Measurements from ENCODE around the gene RGS2. TPM values are rescaled to one million over a fixed set of nuclear protein-coding genes. Genes with fewer than 3 reads are reported as not detected.
A peak's percentile ranks its signal among the peaks of the same experiment; 100 is the strongest.

RGS2 gene
- polyA plus RNA-seq, 1 donor: 116 TPM

DNA sequence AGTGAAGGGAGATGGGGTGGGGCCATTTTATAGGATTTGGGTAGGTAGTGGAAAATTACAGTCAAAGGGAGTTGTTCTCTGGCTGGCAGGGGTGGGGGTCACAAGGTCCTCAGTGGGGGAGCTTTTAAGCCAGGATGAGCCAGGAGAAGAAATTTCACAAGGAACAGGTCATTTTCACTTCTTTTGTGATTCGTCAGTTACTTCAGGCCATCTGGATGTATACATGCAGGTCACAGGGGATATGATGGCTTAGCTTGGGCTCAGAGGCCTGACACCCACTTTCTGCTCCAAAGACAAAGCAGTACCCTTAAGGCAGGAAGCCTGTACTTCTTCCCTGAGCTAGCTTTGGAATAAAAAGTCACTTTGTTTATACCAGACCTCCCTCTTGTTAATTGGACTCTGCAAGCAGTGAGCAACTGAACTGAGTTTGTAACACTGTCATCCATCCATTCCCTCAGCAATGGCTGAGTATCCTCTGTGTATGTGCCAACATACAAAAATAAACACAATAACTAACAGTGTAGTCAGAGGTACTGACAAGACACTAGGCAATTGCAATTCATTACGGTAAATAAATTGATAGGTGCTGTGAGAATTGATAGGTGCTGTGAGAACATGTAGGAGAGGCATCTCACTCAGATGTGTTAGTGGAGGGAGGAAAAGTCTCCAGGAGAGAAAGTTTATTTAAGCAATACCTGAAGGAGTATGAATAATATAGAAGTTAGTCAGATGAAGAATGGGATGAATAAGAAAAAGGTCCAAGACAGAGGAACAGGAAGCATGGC lies 14.7 kb upstream of the RGS2 start:
- 100% methylated on average over 1 of the region's 2 CpGs for WGBS (ENCODE audit: insufficient coverage, low lambda C conversion rate)
- Histone ChIP-seq H3K27me3 (ENCODE audit: control insufficient read depth, insufficient read depth, low read length) (no peaks in the 10 kb centered on the region), H3K9me3 (ENCODE audit: control insufficient read depth, low read depth, low read length) (no peaks in the 10 kb centered on the region), H3K36me3 (ENCODE audit: control insufficient read depth, insufficient read depth, low read length) (no peaks in the 10 kb centered on the region), H3K4me1 (ENCODE audit: control insufficient read depth, insufficient read depth, low read length) (no peaks in the 10 kb centered on the region), H3K27ac (ENCODE audit: low read length) (no peak overlapping the region), H3K4me3 (ENCODE audit: low read length) (no peak overlapping the region)
- DNase-seq: no peak

DNA sequence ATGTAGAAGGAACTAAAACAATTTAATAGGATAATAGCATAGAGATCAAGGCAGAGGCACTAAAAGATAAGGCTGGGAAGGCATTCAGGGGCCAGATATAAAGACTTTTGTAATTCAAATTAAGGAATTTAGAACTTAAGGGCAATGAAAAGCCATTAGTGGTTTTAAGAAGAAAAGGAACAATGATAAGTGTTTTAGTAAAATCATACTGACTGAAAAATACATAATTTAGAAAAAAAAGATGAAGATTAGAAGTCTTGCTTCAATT lies 14.1 kb upstream of the RGS2 start:
- no peaks in the 10 kb centered on the region for H3K27me3 ChIP-seq (ENCODE audit: control insufficient read depth, insufficient read depth, low read length)
- no peak overlapping the region for H3K4me3 ChIP-seq (ENCODE audit: low read length)
- no peak overlapping the region for H3K27ac ChIP-seq (ENCODE audit: low read length)
- no peaks in the 10 kb centered on the region for H3K4me1 ChIP-seq (ENCODE audit: control insufficient read depth, insufficient read depth, low read length)
- no peak for DNase-seq
- no peaks in the 10 kb centered on the region for H3K9me3 ChIP-seq (ENCODE audit: control insufficient read depth, low read depth, low read length)
- H3K36me3 ChIP-seq (ENCODE audit: control insufficient read depth, insufficient read depth, low read length): no peaks in the 10 kb centered on the region

DNA sequence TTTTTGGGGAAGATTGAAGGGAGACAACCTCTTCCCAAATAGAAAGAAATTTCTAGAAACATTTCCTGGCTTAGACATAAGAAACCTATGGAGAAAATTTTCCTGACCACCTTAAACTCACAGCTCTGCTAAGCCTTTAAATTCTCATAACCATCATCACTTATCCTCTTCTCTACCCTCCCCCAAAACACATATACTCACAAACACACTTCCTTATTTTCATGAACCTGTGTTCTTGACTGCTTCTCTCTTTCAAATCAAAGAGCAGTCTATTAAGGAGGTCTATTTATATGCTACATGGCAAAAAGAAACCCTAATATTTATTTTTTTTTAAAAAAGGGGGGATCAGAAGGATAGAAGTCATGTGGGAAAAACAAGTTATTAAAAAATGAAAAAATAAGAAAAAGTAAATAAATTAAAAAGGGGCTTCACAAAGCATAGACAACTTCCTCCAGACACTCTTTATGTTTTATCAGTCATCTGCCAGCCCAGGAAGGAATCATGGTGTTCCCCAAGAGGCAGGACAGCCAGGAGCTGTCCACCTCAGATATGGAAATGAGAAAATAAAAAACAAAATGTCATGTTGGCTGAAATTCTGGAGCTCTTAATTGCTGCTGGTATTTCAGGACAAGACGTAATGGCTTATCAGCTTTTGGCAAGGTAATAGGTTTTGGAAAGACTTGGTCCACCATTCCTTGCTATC lies 12.8 kb upstream of the RGS2 start:
- no peak for DNase-seq
- no CpG with 5 or more reads among the region's 1 CpG for whole genome bisulfite sequencing (ENCODE audit: insufficient coverage, low lambda C conversion rate)
- no peak overlapping the region for H3K27ac ChIP-seq (ENCODE audit: low read length)
- H3K4me3 ChIP-seq (ENCODE audit: low read length): no peak overlapping the region
- no peaks in the 10 kb centered on the region for H3K4me1 ChIP-seq (ENCODE audit: control insufficient read depth, insufficient read depth, low read length)
- no peaks in the 10 kb centered on the region for H3K9me3 ChIP-seq (ENCODE audit: control insufficient read depth, low read depth, low read length)
- no peaks in the 10 kb centered on the region for H3K36me3 ChIP-seq (ENCODE audit: control insufficient read depth, insufficient read depth, low read length)
- H3K27me3 ChIP-seq (ENCODE audit: control insufficient read depth, insufficient read depth, low read length): no peaks in the 10 kb centered on the region

DNA sequence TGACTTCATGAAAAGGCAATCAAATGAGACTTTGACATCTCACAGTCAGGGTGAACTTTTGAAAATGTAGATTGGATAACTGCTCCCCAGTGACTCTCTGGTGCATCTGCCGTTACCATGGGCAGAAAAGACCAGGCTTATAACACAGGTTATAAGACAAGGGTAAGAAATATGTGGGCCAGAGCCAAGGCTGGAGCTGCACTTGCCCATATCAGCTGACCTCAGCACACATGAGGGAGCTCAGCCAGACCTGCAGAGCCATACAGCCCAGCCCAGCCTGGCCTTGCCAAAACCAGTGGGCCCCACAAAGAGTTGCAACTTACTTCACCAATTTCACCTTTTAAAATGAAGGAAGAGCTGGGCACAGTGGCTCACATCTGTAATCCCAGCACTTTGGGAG lies 11.7 kb upstream of the RGS2 start:
- WGBS (ENCODE audit: insufficient coverage, low lambda C conversion rate): no CpG with 5 or more reads among the region's 1 CpG
- H3K9me3 ChIP-seq (ENCODE audit: control insufficient read depth, low read depth, low read length): no peaks in the 10 kb centered on the region
- H3K27ac ChIP-seq (ENCODE audit: low read length): no peak overlapping the region
- no peaks in the 10 kb centered on the region for H3K4me1 ChIP-seq (ENCODE audit: control insufficient read depth, insufficient read depth, low read length)
- H3K36me3 ChIP-seq (ENCODE audit: control insufficient read depth, insufficient read depth, low read length): no peaks in the 10 kb centered on the region
- H3K27me3 ChIP-seq (ENCODE audit: control insufficient read depth, insufficient read depth, low read length): no peaks in the 10 kb centered on the region
- H3K4me3 ChIP-seq (ENCODE audit: low read length): no peak overlapping the region
- no peak for DNase-seq

DNA sequence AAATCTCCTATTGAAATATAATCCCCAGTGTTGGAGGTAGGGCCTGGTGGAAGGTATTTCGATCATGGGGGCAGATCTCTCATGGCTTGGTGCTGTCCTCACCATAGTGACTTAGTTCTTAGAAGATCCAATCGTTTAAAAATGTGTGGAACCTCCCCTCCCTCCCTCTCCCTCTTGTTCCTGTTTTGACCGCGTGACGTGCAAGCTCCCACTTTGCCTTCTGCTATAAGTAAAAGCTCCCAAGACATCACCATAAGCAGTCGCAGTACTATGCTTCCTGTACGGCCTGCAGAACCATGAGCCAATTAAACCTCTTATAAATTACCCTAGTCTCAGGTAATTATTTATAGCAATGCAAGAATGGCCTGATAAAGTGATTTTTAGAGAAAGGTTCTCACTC lies 10.9 kb upstream of the RGS2 start:
- Histone ChIP-seq H3K9me3 (ENCODE audit: control insufficient read depth, low read depth, low read length) (no peaks in the 10 kb centered on the region), H3K27ac (ENCODE audit: low read length) (no peak overlapping the region), H3K4me1 (ENCODE audit: control insufficient read depth, insufficient read depth, low read length) (no peaks in the 10 kb centered on the region), H3K36me3 (ENCODE audit: control insufficient read depth, insufficient read depth, low read length) (no peaks in the 10 kb centered on the region), H3K27me3 (ENCODE audit: control insufficient read depth, insufficient read depth, low read length) (no peaks in the 10 kb centered on the region), H3K4me3 (ENCODE audit: low read length) (no peak overlapping the region)
- 83% methylated on average over 2 of the region's 7 CpGs for WGBS (ENCODE audit: insufficient coverage, low lambda C conversion rate)
- DNase-seq: no peak

DNA sequence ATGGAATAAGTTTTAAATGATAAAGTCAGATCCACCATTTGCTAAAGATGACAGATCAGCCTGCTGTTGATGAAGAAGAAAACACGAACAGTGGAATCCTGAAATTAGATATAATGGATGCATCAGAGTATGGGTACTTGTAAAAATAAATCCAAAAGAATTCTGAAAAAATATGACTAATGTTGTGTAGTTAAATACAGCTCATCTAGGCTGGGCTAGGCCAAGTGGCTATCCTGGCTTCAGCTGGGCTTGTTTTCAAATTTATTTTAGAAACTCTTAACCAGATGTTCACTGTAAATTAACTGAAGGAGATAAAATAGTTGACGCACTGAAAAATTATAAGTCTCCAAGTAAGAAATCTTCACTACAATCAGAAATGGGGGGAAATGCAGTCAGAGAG lies 7.4 kb upstream of the RGS2 start:
- Histone ChIP-seq H3K27ac (ENCODE audit: low read length) (no peak overlapping the region), H3K36me3 (ENCODE audit: control insufficient read depth, insufficient read depth, low read length) (no peaks in the 10 kb centered on the region), H3K9me3 (ENCODE audit: control insufficient read depth, low read depth, low read length) (no peaks in the 10 kb centered on the region), H3K4me1 (ENCODE audit: control insufficient read depth, insufficient read depth, low read length) (no peaks in the 10 kb centered on the region), H3K4me3 (ENCODE audit: low read length) (no peak overlapping the region), H3K27me3 (ENCODE audit: control insufficient read depth, insufficient read depth, low read length) (no peaks in the 10 kb centered on the region)
- WGBS (ENCODE audit: insufficient coverage, low lambda C conversion rate): 90% methylated on average over 1 of the region's 2 CpGs
- no peak for DNase-seq

DNA sequence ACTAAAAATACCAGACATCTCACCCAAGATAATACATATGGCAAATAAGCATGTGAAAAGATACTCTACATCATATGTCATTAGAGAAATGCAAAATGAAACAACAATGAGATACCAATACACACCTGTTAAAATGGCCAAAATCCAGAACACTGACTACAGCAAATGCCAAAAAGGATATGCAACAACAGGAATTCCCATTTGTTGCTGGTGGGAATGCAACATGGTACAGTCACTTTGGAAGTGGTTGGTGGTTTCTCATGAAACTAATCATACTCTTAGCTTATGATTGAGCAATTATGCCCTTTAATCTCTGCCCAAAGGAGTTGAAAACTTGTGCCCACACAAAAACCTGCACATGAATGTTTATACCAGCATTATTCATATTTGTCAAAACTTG lies 6.4 kb upstream of the RGS2 start:
- Histone ChIP-seq H3K4me1 (ENCODE audit: control insufficient read depth, insufficient read depth, low read length) (peaks cover under 1% of the 10 kb centered on the region), H3K9me3 (ENCODE audit: control insufficient read depth, low read depth, low read length) (no peaks in the 10 kb centered on the region), H3K27ac (ENCODE audit: low read length) (no peak overlapping the region), H3K36me3 (ENCODE audit: control insufficient read depth, insufficient read depth, low read length) (no peaks in the 10 kb centered on the region), H3K27me3 (ENCODE audit: control insufficient read depth, insufficient read depth, low read length) (no peaks in the 10 kb centered on the region), H3K4me3 (ENCODE audit: low read length) (no peak overlapping the region)
- DNase-seq: no peak

DNA sequence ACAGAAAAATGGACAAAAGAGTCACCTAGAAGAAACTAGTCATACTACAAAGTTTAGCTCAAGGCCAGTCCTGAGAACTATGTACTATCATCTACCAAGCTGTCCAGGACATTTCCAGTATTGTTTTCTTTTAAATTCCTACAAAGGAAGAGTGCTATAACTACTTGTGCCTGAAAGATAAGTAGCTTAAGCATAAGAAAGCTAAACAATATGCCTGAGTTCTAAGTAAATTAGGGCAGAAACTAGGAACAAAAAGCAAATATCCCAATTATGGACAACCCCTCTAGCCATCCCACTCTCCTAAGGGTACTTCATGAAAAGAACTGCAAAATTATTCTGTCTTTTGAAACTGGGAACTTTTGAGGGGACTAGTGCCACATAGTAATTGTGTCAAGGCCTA lies 5.3 kb upstream of the RGS2 start:
- Histone ChIP-seq H3K27me3 (ENCODE audit: control insufficient read depth, insufficient read depth, low read length) (no peaks in the 10 kb centered on the region), H3K4me1 (ENCODE audit: control insufficient read depth, insufficient read depth, low read length) (peaks cover 9% of the 10 kb centered on the region), H3K36me3 (ENCODE audit: control insufficient read depth, insufficient read depth, low read length) (no peaks in the 10 kb centered on the region), H3K4me3 (ENCODE audit: low read length) (no peak overlapping the region), H3K27ac (ENCODE audit: low read length) (no peak overlapping the region), H3K9me3 (ENCODE audit: control insufficient read depth, low read depth, low read length) (no peaks in the 10 kb centered on the region)
- DNase-seq: no peak

DNA sequence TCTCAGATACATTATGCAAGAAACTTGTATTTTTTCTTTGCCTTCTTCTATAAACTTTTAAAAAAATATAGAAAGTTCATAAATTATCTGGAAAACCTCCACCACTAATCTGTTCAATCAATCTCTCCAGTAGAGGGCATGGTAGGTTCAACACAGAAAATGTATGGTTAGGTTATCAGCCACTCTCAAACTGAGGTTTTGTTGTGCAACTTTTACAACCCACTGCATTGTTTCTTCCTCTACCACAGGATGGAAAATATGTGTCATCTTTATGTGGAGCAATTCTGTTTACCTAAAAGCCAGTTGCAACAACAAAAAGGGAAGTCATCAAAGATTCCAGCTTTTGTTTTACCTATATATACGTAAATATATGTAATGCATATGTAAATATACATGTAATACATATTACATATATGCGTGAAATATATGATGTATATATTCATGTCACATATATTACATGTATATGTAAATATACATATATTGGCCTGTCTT lies 3.0 kb upstream of the RGS2 start:
- H3K36me3 ChIP-seq (ENCODE audit: control insufficient read depth, insufficient read depth, low read length): peaks cover 4% of the 10 kb centered on the region
- H3K27me3 ChIP-seq (ENCODE audit: control insufficient read depth, insufficient read depth, low read length): no peaks in the 10 kb centered on the region
- peak; percentile 78 to 80 for DNase-seq
- peaks cover 17% of the 10 kb centered on the region for H3K4me1 ChIP-seq (ENCODE audit: control insufficient read depth, insufficient read depth, low read length)
- no peaks in the 10 kb centered on the region for H3K9me3 ChIP-seq (ENCODE audit: control insufficient read depth, low read depth, low read length)
- H3K4me3 ChIP-seq (ENCODE audit: low read length): no peak overlapping the region
- no peak overlapping the region for H3K27ac ChIP-seq (ENCODE audit: low read length)
- WGBS (ENCODE audit: insufficient coverage, low lambda C conversion rate): 94% methylated on average over 2 of the region's 2 CpGs

DNA sequence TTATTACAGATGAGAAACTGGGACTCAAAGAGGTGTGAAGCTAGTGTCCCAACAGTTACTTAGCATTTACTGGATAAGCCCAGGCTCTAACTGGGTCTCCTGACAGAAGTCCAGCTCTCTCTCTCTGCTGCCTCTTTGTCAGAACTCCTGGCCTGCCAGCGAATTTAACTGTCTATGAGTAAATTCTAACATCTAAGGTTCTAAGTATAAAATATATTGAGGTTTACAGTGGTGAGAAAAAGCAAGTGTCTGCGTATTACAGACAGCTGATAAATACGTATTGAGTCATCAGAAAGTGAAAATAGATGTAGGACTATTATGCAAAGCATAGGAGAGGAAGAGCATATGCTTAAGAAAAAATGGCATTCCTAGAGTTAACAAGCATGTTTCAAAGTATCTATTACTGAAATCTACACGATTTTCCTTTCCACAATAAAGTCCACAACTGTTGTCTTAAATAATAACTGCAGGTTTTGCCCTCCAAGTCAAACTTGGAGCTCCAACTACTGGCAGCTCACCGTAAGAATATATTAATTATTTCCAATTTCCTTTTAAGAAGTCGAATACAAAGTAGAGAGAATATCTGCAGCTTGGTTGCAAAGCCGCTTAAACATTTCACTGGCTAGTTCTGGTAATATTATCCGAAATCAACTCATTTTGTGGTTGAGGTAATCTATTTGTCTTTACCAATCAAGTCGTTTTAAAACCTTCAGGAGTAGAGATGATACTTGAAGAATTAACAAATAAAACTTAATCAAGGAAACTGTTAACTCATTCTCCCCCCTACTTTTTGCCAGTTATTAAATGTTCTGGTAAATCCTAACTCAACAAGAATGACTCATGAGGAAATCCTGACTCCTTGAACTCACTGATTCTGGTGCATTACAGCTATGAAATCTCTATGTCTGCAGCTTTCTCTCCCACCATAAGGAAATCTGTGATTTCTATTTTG lies 1.4 kb upstream of the RGS2 start:
- WGBS (ENCODE audit: insufficient coverage, low lambda C conversion rate): 67% methylated on average over 3 of the region's 9 CpGs
- H3K27ac ChIP-seq (ENCODE audit: low read length): peak overlapping the region; percentile 26
- H3K4me3 ChIP-seq (ENCODE audit: low read length): peak overlapping the region; percentile 90
- H3K27me3 ChIP-seq (ENCODE audit: control insufficient read depth, insufficient read depth, low read length): no peaks in the 10 kb centered on the region
- peak in 1 of 2 donors; percentile 50 for DNase-seq
- H3K36me3 ChIP-seq (ENCODE audit: control insufficient read depth, insufficient read depth, low read length): peaks cover 11% of the 10 kb centered on the region
- H3K4me1 ChIP-seq (ENCODE audit: control insufficient read depth, insufficient read depth, low read length): peaks cover 25% of the 10 kb centered on the region
- H3K9me3 ChIP-seq (ENCODE audit: control insufficient read depth, low read depth, low read length): no peaks in the 10 kb centered on the region
